ENCODE measurements around the gene EXOC3L2.

The EXOC3L2 gene

DNA sequence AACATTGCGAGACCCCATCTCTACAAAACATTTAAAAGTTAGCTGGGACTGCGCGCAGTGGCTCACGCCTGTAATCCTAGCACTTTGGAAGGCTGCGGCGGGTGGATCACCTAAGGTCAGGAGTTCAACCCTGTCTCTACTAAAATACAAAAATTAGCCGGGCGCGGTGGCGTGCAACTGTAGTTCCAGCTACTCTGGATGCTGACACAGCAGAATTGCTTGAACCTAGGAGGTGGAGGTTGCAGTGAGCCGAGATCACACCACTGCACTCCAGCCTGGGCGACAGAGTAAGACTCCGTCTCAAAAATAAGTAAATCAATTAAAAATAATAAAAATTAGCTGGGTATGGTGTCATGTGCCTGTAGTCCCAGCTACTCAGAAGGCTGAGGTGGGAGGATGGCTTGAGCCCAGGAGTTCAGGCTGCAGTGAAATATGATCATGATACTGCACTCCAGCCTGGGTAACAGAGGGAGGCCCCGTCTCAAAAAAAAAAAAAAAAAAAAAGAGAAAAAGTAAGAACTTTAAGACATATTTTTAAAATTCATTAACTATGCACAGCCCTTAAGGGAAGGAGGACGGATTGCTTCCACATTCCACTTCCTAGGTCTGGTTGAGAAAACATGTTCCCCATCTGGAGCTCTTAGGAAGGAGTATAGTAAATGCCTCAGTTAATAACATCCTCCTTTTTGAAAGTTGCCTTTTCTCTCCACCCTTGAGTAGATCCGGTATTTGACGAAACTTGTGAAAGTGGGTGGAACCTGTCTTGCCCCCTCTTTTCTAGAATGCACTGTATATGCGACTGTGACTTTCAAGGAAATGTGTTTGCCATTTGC lies 26.1 kb downstream of the EXOC3L2 start:
- no peak for DNase-seq (ENCODE audit: low read depth in 2 of 2)

DNA sequence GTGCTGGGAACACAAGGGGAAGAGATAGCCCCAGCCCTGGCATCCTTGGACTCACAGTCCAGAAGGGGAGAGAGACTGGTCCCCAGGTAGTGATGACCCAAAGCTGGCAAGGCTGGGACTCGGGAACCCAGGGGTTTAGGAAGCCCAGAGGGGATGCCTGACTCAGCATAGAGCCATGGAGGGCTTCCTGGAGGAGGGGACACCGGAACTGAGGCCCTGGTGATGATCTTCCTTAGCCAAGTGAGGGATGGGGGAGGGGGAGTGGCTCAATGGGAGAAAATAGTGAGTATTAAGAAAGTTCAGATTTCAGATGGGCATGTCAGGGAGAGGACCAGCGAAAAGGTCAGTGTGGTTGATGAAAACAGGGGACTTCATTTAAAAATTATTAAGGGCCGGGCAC lies 26.8 kb downstream of the EXOC3L2 start:
- no peak for DNase-seq (ENCODE audit: low read depth in 2 of 2)

DNA sequence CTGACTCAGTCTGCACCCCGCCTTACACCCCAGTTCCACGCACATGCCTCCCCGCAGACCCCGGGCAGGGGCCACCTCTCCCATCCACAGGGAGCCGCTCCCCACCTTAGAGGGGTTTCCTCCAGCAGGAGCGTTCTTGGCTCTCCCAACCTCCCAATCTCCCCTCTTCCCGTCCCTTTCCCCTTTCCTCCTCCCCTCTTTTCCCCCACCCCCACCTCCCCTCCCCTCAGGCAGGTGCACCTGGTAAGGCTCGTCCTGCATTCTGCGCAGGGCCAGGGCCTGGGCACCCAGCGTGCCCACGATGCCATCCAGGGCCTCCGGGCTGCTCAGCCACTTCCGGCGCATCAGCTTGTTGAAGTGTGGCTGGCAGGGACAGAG lies 27.3 kb downstream of the EXOC3L2 start:
- DNase-seq (ENCODE audit: low read depth in 2 of 2): no peak

GRCh38 chr19:45217193-45217956 lies 27.8 kb downstream of the EXOC3L2 start:
- DNase-seq (ENCODE audit: low read depth in 2 of 2): no peak

DNA sequence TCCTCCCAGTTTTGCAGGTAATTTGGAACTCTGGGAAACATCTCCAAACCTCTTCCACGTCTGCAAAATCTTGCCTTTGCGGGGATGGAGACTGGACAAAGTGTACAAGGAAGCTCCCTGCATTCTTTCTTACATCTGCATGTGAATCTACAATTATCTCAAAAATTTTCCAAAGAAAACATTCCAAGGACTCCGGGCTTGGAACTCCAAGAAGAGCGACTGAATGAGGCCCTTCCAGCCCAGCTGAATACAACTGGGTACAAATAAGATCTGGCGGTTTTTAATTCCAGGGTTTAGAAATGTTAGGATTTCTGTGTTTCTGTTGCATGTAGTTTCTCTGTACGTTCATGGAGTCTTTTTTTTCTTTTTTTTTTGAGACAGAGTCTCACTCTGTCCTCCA lies 28.5 kb downstream of the EXOC3L2 start:
- no peak for DNase-seq (ENCODE audit: low read depth in 2 of 2)

- DNase-seq (ENCODE audit: low read depth in 2 of 2): no peak
These were observed 29.6 kb downstream of the EXOC3L2 start for GRCh38 chr19:45215391-45216191.

DNA sequence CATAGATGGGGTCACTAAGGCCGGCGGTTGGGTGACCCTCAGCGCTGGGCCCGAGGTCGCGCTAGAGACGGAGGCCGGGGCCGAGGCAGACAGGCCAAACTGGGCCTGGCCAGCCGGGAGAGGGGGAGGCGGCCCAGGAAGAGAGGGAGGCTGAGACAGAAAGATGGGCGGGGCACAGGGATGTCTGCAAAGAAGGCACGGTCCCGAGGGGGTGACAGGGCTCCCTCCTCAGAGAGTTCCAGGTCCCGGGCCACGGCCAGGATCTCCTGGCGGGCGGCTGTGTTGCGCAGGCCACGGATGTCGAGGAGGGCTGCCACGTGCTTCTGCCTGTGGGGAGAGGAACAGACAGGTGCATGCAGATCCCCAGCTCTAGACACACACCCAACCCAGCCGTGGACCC lies 32.2 kb downstream of the EXOC3L2 start:
- no peak for DNase-seq (ENCODE audit: low read depth in 2 of 2)

DNA sequence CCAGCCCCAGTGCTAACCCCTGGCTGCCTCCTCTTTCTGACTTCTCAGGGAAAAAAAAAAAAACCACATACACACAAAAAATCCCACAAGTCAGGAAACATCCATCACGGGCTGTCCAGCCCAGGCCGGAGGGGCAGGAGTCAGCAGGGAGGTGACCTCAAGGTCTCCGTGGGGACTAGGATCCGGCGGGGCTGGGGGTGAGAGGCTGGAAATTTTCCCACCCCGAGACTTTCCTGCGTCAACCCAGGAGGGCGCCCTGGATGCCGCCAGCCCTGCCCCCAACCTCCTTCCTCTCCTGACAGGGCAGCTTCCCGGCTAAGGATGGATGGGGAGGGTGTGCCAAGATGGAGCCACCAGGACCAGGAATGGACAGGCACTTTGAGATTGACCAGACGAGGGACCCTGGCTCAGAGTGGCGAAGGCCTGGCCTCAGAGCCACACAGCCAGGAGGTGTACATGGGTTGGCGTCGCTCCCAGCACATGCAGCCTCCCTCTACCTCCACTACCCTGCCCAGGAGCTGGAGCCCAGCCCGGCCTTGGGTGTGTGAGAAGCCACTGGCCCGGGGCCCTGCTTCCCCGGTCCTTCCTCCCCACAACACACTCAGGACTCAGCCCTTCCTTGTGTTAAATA lies 33.3 kb downstream of the EXOC3L2 start:
- no peak for DNase-seq (ENCODE audit: low read depth in 2 of 2)

DNA sequence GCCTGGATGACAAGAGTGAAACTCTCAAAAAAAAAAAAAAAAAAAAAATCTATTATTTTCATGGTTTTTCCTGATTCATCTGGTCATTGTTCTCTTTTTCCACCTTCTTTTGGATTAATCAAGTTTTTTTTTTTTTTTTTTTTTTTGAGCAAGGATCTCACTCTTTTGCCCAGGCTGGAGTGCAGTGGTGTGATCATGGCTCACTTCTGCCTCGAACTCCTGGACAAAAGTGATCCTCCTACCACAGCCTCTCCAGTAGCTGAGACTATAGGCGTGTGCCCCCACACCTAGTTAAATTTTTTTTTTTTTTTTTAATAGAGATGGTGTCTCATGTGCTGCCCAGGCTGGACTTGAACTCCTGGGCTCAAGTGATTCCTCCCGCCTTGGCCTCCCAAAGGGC lies 38.9 kb downstream of the EXOC3L2 start:
- no peak for DNase-seq (ENCODE audit: low read depth in 2 of 2)

- no peak for DNase-seq (ENCODE audit: low read depth in 2 of 2)
These were observed 39.4 kb downstream of the EXOC3L2 start for GRCh38 chr19:45205810-45206209.

GRCh38 chr19:45202637-45203036 lies 42.6 kb downstream of the EXOC3L2 start:
- no peak for DNase-seq (ENCODE audit: low read depth in 2 of 2)

- no peak for DNase-seq (ENCODE audit: low read depth in 2 of 2)
These were observed 44.6 kb downstream of the EXOC3L2 start for GRCh38 chr19:45200568-45200967.

DNA sequence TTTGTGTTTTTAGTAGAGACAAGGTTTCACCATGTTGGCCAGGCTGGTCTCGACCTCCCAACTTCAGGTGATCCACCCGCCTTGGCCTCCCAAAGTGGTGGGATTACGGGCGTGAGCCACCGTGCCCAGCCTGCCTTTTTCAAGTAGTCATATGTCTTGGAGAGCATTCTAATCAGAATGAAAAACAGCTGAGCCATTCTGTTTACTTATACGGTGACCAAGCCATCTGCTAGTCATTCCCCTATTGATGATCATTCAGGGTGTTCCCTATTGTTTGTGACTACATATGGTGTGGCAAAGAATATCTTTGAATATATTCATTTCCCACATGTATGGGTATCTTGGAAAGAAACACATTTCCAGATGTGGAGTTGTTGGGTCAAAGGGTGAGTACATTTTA lies 49.4 kb downstream of the EXOC3L2 start:
- DNase-seq (ENCODE audit: low read depth in 2 of 2): no peak

- DNase-seq (ENCODE audit: low read depth in 2 of 2): no peak
These were observed 53.8 kb downstream of the EXOC3L2 start for GRCh38 chr19:45191375-45191774.

GRCh38 chr19:45189971-45190370 lies 55.2 kb downstream of the EXOC3L2 start:
- no peak for DNase-seq (ENCODE audit: low read depth in 2 of 2)

DNA sequence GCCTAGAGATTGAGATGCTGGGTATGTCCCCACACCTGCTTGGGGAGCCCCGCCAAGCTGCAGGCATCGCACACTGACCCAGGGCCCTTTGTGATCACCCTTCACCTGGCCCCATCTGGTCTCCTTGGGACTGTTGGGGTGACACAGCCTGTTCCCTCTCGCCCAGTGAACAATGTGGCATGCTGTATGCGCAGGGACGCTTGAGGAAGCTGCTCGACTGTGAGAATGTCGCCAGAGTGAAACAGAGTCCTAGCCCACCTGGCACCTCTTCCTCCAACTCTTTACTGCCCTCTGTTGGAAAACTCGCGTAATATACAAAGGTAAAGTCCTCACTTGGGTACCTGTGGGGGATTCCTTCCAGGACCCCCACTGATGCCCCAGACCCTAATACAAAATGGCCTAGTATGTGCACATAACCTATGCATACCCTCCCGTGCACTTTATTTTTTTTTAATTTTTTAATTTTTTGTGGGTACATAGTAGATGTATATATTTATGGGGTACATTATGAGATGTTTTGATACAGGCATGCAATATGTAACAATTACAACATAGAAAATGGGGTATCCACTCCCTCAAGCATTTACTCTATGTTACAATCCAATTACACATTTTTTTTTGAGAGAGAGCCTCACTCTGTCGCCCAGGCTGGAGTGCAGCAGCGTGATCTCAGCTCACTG lies 57.6 kb downstream of the EXOC3L2 start:
- no peak for DNase-seq (ENCODE audit: low read depth in 2 of 2)

- no peak for DNase-seq (ENCODE audit: low read depth in 2 of 2)
These were observed 58.5 kb downstream of the EXOC3L2 start for GRCh38 chr19:45186509-45187334.

DNA sequence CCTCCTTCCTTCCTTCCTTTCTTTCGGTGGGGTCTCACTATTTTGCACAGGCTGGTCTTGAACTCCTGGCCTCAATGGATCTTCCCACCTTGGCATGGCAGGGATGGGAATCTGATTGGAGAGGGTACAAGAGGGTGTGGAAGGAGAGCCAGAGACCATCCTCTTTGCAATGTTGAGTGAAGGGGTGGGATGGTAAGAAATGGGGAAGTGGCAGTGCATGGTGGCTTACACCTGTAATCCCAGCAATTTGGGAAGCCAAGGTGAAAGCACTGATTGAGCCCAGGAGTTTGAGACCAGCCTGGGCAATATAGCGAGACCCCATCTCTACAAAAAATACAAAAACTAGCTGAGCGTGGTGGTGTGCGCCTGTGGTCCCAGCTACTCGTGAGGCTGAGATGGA lies 61.1 kb downstream of the EXOC3L2 start:
- DNase-seq (ENCODE audit: low read depth in 2 of 2): no peak

DNA sequence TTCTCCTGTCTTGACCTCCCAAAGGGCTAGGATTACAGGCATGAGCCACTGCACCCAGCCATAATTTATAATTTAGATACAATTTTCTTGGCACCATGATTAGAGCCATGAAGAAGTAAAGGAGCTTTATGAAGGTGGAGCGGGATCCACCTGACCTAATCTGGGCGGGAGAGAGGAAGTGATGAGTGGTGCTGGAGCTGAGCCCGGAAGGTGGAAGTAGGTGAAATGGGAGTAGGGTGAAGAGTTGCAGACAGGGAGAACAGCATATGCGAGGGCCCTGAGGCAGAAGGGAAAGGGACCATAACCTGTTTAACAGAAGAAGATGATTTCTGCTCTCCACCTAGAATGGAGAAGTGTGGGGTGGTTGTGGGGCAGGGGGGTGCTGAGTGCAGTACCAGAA lies 62.4 kb downstream of the EXOC3L2 start:
- DNase-seq (ENCODE audit: low read depth in 2 of 2): no peak

DNA sequence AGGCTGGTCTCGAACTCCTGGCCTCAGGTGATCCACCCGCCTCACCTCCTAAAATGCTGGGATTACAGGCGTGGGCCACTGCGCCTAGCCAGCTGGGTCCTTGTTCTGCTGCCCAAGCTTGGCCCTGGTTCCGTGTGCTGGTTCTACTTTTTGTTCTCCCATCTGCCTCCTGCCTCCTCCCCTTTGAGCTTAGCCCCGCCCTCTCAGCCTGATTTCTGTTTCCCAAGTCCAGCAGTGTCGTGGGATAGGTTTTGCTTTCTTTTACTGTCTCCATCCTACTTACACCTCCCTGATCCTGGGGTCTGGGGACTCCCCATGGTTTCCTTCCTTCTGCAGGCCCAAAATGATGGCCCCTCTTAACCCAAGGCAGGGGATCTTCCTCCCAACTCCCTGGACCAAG lies 64.3 kb downstream of the EXOC3L2 start:
- DNase-seq (ENCODE audit: low read depth in 2 of 2): no peak

Data from stimulated activated CD4-positive, alpha-beta T cell treated with anti-CD3 and anti-CD28 coated beads, Interleukin-15, amount 100 ng/mL, for 48 hours (primary cell).